HG03520 (cell line): ENCODE results near the gene STAT1.
"Not testable (repeated sequence)": the region's sequence is repeated elsewhere in the genome, so short reads cannot be mapped to it uniquely, and the experiment has no call there.

Source experiments
- ATAC-seq: cut with Tn5 transposase; IDR thresholded peaks from one replicate; pipeline ENCODE4 v1.9.1; 2021; ENCODE audit warnings: mild to moderate bottlenecking, moderate library complexity; ENCODE audit not compliant: unreplicated experiment

The STAT1 gene

DNA sequence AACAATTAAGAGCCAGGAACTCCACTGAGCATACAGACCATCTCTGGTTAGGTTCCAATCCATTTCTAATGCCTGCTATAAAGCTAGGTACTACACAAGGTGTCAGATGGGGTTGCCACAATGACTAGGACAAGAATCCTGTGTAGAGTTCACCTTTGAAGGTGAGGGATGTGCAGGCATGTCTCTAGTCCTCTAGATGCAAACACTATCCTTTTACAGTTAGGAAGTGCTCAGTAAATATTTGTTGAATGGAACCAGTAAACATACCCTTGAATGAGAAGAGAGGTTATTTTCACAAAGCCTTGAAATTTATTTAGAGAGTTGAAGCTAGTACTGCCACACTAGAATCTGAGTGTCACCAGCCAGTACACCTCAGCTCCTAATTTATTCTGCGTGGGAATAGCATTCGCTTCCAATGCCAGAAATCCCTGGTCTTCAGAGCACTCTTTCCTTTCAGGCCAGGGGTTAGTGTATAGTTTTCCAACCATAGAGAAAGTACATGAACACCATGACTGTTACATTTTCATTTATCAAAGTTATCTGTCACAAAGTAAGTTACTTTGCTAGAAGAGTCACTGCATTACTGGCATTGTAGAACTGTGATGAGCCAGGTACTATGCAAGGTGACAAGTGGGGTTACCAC is 48.3 kb downstream of the STAT1 start:
- ATAC-seq = no peak

DNA sequence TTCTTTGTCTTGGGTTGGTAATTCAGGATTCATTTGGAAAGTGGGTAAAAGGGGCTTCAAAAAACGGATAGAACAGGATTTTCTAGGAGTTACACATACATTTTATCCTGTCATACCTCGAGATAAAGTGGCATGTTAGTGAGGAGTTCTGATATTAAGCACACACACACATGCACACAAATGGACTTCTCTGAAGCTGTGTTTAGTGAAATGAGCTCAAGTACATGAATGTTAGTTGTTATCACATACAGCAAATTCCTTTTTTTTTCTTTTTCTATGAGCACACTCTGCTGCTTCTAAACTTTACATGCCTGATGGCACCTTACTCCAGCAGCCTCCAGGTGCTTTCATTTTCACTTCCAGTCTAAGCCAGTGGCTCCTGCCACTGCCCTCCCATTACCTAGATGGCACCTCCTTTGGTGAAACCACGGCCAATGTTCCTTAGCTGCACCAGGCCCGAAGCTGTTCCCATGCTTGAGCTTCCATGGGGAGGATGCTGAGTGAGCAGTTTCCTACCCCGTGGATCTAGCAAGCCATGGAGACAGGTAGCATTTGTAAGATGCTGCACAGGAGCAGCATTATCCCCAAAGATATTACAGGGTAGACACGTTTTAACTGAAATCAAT is 49.7 kb downstream of the STAT1 start:
- no peak for ATAC-seq

DNA sequence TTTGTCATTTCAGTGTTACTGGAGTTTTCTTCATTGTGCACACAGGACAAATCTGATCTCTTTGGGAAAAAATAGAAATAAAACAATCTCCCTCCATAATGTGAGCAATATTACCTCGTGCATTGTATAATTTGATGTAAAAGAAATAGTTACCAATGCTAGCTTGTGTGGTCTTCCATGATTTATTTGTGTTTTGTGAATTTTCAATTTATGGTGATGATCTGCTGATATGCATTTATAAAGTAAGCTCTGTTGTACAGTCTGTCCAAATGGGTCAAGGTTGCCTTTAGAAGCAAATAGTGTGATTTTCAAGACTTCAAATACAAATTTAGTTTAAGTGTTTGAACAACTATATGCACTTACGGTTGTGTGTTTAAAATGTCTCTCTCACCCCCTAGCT is 50.9 kb downstream of the STAT1 start:
- no peak for ATAC-seq

DNA sequence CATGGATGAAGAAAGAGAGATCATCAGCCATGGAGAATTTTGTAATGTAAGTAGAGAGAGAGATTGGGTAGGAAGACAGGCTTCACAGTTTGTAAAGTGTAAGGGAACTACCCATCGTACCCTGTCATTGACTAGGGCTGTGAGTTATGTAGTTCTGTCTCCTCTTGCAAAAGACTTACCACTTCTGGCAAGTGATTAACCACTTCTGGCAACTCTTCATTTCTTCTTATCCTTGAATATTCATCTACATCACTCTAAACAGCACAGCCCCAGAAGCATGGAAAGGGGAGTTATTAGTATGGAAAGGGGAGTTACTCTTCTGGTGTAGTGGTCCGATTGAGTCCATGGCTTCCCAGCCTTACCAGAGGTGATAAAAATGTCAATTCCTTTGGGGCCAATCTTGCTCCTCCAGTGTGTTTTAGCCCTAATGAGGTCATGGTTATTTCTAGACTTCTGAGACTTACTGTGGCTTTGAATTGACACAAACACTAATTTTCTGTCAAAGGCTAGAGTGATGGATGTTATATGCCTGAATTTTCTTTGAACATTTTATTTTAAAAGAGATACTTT is 52.0 kb downstream of the STAT1 start:
- ATAC-seq = no peak

DNA sequence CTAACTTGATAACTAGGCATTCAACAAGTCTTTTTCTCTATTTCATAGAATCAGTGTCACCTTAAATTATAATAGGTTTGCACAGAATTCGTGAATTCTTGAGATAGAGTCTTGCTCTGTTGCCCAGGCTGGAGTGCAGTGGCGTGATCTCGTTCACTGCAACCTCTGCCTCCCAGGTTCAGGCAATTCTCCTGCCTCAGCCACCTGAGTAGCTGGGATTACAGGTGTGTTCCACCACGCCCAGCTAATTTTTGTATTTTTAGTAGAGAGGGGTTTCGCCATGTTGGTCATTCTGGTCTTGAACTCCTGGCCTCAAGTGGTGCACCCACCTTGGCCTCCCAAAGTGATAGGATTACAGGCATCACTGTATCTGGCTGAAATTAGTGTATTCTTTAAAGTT is 52.9 kb downstream of the STAT1 start:
- ATAC-seq = not testable (repeated sequence)

DNA sequence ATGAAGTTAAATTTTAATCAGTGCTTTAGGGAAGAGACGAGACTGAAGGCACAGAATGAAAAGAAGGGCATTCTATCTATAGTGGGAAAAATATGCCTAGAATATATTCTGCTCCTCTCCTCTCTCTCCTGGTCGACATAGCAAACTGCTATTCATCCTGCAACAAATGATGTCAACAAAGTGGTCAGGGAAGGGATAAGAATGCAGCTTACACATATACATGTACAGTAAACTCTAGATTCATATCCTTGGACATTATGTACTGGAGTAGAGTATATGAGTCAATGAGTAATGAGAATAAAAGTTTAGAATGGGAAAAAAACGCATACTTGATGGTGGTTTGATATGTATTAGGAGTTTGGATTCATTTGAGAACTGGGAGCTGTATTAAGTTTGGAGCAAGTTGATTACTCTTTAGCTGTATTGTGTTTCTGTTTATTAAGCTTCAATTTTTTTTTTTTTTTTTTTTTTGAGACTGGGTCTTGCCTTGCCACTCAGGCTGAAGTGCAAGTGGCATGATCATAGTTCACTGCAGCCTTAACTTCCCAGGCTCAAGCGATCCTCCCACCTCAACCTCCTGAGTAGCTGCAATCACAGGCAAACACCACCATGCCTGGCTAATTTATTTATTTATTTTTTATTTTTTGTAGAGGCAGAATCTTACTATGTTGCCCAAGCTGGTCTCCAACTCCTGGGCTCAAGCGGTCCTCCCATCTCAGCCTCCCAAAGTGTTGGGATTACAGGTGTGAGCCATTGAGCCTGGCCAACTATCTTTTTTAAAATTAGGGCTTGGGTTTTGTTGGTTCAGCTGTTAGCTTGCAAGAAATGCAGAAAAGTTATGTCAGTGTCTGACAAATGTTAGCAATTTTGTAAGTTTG is 53.8 kb downstream of the STAT1 start:
- no peak for ATAC-seq

DNA sequence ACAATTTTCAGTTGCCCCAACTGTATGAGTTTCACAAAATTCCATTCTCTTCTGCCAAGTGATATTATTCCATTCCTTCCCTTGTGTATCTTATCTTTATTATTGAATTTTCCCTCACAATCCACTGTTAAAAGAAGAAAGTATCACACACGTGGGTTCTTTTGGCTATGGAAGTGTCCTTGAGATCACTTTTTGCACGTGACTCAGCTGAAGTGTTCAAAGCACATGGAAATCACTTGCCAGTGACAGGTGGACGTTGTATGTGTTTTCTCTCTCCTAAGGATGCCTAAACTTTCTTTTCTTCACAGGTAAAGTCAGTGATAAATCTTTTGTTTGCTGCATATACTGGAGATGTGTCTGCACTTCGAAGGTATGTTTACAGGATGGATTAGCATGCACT is 60.7 kb downstream of the STAT1 start:
- no peak for ATAC-seq

DNA sequence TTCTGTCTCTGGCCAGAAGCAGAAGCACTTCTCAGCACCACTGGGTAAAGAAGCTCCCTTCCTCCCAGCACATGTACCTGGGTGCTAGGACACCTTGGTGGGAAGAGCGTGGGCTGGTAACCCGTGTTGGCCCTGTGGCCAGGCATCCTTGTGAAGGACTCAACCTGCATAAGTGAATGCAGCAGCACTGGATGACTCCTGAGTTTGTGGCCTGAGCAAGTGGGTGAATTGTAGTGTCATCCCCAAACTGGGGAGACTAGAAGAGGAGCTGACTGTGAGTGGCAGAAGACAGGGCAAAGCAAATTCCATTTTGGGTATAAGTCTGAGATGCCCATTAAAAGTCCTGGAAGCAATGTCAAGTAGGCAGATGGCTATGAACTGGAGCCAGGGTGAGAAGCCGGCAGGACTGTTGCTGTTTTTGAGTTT is 63.4 kb downstream of the STAT1 start:
- no peak for ATAC-seq

DNA sequence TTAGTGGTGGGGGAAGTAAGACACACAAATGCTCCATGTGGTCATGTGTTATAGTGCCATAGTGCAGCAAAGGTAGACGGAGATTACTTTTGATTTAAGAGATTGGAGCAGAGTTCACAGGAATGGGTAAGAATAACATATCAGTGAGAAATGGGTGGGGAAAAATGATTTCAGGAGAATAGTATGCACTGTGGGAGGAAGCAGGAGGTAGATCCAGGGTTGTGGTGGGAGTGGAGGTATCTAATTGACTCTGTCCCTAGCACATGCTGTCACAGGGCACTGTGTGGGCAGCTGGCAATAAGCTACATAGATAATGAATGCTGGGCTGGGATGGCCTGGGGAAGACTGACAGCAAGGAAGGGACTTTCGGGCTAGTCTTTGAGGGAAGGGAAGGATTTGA is 65.3 kb downstream of the STAT1 start:
- no peak for ATAC-seq

DNA sequence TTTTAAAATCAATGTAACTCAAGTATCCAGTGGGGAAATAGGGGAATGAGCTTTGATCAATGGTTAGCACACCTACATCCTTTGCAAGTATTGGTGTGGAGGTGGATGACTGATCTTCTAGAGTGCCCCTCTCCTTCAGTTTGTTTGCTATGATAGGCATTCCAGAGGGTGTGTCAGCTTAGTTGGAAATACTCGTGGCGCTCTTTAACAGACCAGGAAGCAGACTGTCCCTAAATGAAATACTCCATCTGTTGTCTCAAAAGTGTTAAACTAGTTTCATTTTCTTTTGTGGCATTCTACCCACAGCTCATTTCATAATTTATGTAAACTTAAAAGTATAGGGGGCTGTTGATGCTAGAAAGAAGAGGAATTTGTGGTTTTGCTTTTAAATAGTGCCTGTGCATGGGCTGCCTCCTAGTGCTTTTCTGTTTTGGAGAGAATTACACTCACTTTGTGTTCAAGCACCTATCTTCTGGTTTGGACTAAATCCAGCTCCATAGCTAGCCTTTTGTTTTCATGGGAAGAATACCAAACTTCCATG is 66.2 kb downstream of the STAT1 start:
- ATAC-seq = peak; percentile 42

DNA sequence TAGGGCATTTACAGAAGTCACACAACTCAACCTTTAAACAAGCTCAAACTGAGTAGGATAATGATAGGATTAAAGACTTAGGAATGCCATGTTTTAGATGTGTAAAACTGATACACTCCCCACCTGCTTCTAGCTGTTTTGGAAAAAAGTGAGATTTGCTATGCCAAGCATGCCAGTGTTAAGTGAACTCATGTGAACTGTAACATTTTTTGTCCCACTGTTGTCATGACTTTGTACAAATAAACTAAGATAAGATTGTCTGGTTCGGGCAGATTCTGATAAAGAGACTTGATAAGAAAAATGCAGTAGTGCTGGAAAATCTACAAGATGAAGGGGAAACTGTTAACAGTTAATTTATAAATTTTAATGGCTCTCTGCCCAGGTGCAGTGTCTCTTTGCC is 66.8 kb downstream of the STAT1 start:
- ATAC-seq = no peak

DNA sequence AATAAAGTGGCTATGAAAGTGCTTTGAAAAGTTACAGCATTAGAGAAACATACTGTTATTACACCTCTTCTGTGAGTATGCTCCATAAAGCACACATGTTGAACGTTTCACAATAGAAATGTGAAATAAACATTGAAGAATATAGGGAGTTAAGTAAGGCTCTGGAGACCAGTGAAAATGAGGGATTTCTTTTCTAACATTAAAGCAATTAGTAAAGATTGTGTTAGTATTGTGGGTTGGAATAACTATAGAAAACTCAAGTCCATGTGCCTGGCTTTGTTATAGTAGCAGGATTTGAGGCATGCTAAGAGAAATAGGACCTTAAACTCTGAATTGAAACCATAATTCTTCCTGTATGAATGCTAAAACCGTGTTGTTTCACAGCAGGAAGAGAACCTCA is 70.3 kb downstream of the STAT1 start:
- ATAC-seq = no peak

DNA sequence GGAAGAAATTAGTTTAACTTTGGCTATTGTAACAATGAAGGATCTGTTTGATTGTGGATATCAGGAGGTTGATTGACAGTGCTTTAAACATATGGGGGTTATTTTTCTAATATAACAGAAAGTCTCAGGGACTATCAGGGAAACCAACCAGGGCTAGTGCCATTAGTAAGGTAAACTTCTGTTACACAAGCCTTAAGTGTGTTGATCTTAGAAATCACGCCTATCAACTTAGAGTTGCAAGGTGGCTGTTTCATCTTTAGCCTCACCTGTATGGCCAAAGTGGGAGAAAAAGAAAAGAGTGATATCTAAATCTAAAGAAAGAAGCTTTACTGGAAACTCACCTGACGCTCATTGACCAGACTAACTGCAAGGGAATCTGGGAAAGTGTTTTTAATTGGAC is 71.3 kb downstream of the STAT1 start:
- ATAC-seq = no peak

DNA sequence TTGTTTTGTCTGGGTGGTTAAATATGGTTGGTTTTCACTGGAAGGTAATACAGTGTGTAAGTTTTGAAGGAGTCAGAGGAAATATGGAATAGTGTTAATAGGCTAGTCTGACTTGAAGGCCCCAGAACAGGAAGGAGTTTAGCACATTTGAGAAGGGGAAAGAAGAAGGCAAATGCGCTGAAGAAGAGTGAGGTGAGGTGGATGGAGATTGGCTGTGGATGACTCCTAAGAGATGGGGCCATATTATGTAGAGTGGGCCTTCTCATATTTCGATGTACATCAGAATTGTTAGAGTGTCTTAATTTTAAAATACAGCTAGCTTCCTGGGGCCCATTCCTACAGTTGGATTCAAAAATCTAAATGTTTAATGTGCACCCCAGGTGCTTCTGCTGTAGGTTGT is 72.4 kb downstream of the STAT1 start:
- no peak for ATAC-seq

DNA sequence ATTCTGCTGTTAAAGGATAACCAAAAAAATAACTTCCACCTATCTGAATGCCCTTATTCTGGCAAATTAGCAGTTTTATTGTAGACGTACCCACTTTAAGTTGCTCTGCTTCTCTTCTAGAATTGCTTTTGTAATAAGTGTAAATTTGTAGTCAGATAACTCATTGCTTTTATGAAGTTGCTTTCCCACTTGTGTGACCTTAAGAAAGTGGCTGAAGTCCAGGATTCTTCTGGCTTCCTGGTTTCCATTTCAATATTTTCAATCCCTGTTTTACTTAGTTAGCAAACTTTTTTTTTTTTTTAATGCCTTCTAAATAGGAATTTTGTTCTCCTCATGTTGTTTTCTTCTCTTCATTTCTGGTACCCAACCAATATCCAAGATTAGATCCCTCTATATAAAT is 73.5 kb downstream of the STAT1 start:
- no peak for ATAC-seq

DNA sequence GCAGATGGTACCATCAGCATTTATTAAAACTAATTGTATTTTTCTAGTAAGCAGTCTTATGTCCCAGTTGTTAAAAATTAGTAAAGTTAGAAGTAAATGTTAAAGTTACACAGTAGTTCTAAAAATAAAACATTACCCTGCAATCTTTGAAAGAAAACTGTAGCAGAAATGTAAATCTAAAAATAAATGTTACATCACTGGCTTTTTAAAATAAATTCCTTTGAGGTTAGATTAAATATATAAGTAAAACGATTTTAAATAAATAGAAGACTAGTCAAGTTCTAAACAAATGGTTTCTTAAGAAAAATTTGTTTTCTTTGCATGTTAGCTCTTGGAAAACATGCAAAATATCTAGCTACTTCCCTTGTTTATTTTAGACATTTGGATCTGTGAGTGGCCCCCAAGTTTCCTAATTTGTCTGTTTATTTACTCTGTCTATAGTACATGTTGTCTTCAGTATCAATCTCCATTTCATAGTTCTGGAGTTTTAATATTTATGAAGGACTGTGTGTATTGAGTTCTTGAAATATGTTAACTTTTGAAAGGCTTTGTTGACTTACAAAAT is 75.1 kb downstream of the STAT1 start:
- no peak for ATAC-seq

DNA sequence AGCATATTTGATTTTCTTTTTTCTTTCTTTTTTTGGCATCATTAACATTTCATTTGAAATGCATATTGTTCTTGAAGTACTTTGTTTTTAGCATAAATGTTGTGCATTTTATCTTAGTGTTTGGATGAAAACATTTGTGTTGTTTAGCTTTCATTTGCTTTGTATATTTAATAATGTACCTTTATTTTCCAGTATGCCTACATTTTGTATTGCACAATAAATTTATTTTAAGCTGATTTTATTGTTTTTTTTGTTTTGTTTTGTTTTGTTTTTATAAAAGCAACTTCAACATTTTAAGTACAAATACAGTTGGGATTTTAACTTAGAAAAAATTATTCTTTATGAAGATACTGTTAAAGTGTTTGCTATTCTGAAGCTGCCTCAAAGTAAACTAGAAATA is 78.9 kb downstream of the STAT1 start:
- ATAC-seq = no peak

DNA sequence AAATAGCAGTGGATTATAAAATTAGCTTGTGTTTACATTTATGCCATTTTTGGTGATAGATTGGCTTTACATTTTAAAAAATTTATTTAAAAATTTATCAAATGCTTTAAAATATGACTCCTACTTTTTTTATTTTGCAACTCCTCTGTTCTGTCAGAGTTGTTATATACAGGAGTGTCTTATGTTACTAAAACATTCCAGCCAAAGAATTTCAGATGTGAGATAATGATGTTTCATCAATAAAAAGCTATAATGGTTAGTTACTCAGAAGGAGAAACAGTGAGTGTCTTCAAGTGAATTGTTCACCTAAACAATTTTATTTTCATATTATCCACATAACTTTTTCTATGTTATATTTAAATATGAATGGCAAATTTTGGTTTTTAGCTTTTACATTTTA is 80.6 kb downstream of the STAT1 start:
- no peak for ATAC-seq

DNA sequence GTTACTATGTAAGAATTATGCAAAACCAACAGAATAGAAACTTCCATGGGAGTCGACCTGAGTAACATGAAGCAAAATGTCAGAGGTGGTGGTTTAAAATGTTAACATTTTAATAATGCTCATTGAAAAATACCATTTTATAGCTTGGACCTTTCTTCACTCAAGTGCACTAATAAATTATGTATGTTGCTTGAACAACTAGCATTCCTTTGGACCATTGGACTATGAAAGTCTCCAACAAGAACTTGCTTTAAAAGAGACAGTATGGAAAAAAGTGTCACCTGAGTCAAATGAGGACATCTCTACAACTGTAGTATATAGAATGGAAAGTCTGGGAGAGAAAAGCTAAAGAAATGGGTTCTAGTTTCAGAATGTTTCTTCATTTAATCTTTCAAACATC is 81.5 kb downstream of the STAT1 start:
- no peak for ATAC-seq

DNA sequence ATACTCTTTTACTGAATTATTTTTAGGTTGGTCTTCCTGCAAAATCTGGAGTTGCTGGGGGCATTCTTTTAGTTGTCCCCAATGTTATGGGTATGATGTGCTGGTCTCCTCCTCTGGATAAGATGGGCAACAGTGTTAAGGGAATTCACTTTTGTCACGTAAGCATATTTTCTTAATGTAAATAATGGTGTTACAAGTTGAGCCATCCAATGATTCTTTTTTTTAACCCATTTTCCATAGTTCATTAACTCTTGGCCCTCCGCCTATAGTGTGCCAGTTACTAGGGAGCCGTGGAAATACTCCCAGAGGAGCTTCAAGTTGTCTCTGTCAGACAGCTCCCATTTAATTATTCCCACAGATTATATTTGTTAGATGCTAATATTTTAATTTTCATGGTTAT is 83.6 kb downstream of the STAT1 start:
- no peak for ATAC-seq

DNA sequence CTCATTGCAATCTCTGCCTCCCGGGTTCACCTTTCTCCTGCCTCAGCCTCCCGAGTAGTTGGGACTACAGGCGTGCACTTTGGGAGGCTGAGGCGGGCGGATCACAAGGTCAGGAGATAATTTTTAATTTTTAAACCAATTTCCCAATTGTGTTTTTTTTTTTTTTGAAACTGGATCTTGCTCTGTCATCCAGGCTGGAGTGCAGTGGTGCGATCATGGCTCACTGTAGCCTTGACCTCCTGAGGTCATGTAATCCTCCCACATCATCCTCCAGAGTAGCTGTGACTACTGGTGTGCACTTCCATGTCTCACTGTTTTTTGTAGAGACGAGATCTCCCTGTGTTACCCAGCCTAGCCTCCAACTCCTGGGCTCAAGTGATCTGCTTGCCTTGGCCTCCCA is 84.1 kb downstream of the STAT1 start:
- no peak for ATAC-seq
